Activated CD4-positive, CD25-positive, alpha-beta regulatory T cell treated with anti-CD3 and anti-CD28 coated beads, Interleukin-2, amount 50 U/mL, for 72 hours (primary cell): ENCODE measurements around the gene DNMT1.
"Not testable (repeated sequence)": the region's sequence is repeated elsewhere in the genome, so short reads cannot be mapped to it uniquely, and the experiment has no call there.

Experiments used
- DNase-seq: peaks from one replicate; pipeline ENCODE4 v3.0.0; 2021

Gene DNMT1

DNA sequence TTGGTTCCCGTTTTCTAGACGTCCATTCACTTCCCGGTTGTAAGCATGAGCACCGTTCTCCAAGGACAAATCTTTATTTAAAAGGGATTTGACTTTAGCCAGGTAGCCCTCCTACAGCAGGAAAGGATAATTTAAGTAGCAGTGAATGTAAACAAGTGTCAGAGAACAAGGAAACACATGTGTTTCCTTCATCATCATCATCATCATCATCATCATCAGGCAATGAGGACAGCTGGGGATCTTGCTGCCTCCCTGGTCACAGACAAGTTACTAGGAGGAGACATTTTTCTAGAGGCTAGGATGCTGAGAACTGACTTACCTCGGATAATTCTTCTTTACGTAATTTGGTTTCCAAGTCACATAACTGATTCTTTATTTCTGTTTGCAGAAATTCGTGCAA lies 14.3 kb downstream of the DNMT1 start:
- no peak for DNase-seq

- DNase-seq: not testable (repeated sequence)
These were observed 14.7 kb downstream of the DNMT1 start for GRCh38 chr19:10180024-10180423.

GRCh38 chr19:10173527-10173926 lies 21.2 kb downstream of the DNMT1 start:
- no peak for DNase-seq

DNA sequence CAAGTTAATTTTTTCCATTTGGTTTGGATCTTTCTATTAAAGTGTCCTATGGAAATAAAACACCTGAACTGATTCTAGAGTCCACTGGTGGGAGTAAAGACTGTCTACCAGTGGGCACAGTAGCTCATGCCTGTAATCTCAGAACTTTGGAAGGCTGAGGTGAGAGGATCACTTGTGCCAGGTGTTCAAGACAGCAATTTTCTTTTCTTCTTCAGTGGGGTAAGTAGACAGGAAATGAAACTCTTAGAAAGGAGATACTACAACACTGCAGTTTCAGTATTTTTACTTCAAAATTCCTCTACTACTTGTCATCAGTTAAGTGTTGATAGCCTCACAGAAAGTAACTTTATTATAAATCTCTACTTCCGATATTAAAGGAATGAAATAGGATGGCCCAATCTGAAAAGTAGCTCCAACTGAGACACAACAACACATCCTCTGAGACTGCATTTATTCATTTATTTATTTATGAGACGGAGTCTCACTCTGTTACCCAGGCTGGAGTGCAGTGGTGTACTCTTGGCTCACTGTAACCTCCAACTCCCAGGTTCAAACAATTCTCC lies 26.3 kb downstream of the DNMT1 start:
- DNase-seq: no peak

GRCh38 chr19:10167459-10167858 lies 27.3 kb downstream of the DNMT1 start:
- no peak for DNase-seq

DNA sequence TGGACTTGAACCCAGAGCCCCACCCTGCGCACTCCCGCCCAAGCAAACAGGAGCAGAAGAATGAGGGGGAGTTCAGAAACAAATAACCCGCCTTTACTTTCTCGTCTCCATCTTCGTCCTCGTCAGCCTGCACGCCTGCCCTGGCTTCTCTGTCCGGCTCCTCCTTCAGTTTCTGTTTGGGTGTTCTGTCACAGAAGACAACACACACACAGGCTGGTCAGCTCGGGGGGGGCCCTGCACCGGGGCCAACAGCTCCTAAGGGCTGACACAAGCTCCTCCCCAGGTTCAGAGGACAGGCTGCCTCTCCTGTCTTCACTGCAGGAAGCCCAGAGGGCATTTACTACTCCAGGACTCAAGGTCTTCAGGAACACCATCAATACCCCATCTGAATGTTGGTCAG lies 28.3 kb downstream of the DNMT1 start:
- not testable (repeated sequence) for DNase-seq

GRCh38 chr19:10166046-10166445 lies 28.7 kb downstream of the DNMT1 start:
- no peak for DNase-seq

DNA sequence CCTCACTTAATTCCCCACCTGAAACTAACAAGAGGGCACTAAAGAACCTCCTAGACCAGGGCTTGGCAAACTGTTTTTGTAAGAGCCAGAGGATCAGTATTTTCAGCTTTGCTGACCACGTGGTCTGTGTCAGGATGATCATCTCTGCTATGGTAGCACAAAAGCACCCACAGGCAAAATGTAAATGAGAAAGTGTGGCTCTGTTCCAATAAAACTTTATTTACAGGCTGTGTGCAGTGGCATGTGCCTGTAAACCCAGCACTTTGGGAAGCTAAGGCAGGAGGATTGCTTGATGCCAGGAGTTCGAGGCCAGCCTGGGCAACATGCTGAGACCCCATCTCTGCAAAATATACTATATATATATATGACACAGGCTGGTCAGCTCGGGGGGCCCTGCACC lies 31.2 kb downstream of the DNMT1 start:
- DNase-seq: no peak

DNA sequence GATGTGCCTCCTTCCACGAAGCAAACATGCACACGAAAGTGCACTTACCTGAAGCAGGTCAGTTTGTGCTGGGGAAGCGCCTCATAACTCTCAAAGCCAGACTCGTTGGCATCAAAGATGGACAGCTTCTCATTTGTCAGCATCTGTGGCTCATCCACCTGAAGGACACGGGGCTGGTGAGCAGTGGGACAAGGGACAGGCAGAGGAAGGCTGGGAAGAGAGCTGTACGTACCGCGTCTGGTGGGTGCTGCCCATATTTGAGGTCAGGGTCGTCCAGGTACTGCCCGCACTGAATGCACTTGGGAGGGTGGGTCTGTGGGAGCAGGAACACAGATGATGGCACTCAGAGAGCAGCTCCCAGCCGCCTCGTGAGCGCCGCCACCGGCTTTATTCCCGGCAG lies 35.1 kb downstream of the DNMT1 start:
- no peak for DNase-seq

GRCh38 chr19:10158485-10158884 lies 36.3 kb downstream of the DNMT1 start:
- no peak for DNase-seq

- DNase-seq: no peak
These were observed 36.7 kb downstream of the DNMT1 start for GRCh38 chr19:10158071-10158470.

DNA sequence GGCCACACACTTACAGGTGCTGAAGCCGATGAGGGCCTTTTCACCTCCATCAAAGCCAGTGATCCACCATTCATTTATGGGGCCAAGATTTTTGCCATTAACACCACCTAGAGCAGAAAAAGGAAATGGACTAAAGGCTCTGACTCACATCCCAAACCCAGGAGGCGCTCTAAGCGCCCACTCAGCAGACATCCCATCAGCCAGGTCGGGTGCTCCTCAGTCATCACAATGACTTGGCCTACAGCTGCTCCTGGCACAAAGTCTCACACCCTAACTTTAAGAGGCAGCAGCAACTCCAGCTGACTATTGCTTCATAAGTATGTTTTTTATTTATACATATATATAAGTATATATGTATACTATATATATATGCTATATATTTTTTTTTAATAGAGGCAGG lies 38.9 kb downstream of the DNMT1 start:
- DNase-seq: no peak

- no peak for DNase-seq
These were observed 42.7 kb downstream of the DNMT1 start for GRCh38 chr19:10152100-10152499.

DNA sequence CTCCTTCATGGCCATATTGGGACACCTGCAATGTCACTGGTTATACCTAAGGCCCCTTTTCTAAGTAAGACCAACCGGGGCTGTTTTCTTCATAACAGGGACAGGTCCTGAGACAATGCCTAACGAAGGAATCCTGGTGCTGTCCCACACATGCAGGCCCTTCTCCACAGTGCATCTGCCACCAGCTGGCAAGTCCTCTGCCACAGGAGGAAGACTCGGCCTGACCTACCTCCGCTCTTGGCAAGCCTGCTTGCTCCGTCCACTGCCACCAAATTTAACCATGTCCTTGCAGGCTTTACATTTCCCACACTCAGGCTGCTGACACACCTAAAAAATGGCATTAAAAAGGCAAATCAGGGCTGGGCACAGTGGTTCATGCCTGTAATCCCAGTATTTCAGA lies 43.2 kb downstream of the DNMT1 start:
- no peak for DNase-seq

GRCh38 chr19:10149427-10149826 lies 45.3 kb downstream of the DNMT1 start:
- no peak for DNase-seq

DNA sequence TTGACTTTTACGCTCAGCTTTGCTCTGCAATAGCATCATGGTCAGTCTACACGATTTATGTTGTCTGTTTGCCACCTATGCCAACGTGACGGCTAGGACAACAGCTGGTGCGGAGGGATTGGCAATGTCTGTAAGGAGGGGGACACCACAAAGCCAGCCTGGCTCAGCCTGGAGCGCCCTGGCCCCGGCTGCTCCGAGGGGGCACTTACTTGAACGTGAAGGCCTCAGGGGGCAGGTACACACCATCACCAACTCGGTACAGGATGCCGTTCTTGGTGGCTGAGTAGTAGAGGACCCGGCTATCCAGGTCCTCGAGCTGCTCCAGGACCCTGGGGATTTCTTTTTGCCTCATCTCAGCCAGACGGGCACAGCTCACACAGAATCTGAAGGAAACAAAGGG lies 48.6 kb downstream of the DNMT1 start:
- DNase-seq: no peak

DNA sequence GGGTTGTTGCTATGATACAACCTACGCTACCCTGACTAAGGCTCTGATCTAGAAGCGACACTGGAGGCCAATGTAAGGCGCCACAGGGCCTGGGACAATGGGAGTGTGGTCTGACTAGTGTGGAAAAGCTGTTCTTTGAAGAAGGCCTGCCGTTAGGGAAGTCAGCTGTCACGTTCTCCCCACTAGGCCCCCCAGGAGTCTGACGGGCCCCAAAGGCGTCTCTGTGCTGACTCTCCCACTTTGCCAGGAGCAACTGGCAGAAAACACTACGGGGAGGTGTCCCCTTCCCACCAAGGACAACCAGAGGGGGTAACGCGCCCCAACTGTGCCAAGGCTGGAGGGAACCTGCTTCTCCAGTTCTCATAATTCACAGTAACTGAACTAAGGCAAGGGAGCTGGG lies 49.7 kb downstream of the DNMT1 start:
- no peak for DNase-seq

- DNase-seq: no peak
These were observed 50.4 kb downstream of the DNMT1 start for GRCh38 chr19:10144361-10144760.

DNA sequence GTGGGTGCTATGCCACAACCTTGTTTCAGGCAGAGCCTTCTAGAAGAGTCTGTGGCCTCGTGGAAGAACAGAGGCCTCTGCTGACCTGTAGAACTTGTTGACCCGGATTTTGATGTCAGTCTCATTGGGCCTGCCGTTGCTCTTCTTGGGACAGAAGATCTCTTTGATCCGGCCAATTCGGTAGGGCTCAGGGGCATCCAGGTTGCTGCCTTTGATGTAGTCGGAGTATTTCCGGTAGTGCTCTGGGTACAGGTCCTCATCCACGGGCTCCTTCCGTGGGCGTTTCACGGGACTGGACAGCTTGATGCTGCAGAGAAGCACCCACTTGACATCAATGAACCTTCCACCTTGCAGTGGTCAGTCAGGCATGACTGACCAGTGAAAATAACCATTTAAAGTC lies 51.1 kb downstream of the DNMT1 start:
- DNase-seq: no peak

DNA sequence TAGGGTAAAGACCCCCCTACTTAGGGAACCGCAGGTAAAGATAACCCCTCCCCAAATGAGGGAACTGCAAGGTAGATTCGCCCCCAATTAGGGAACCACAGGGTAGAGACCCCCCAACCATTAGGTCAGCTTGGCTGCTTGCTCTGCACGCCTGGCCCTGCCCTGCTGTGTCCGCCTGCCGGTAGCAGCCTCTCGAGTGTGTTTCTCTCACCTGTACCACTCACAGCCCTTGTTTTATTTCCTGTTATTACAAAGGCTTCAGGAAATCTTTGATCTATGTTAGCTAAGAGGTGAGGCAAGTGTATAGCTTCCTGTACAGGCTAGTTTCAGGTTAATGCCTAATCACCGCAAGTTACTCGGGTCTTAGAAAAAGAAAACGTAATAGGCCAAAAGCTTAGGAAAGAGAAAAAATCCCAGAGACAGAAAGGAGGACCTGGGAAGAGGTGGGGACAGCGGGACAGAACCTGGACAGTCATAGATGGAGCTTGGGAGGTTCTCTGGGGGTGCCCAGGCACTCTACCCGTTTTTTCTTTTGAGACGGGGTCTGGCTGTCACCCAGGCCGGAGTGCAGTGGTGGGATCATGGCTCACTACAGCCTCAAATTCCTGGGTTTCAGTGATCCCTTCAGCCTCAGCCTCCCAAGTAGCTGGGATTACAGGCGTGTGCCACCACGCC lies 51.9 kb downstream of the DNMT1 start:
- no peak for DNase-seq

- no peak for DNase-seq
These were observed 52.8 kb downstream of the DNMT1 start for GRCh38 chr19:10141973-10142372.

- DNase-seq: no peak
These were observed 53.3 kb downstream of the DNMT1 start for GRCh38 chr19:10141479-10141878.

- DNase-seq: no peak
These were observed 54.8 kb downstream of the DNMT1 start for GRCh38 chr19:10139952-10140351.

- DNase-seq: no peak
These were observed 55.6 kb downstream of the DNMT1 start for GRCh38 chr19:10138879-10139795.
